NCI-H446 (cell line): ENCODE measurements around the gene COX6A2.
A peak's percentile ranks its signal among the peaks of the same experiment; 100 is the strongest.

Experiments used
- DNase-seq, 2 experiments: peaks; one replicate each; lab custom pipeline; 2025; lab: John Stamatoyannopoulos, UW

The COX6A2 gene

DNA sequence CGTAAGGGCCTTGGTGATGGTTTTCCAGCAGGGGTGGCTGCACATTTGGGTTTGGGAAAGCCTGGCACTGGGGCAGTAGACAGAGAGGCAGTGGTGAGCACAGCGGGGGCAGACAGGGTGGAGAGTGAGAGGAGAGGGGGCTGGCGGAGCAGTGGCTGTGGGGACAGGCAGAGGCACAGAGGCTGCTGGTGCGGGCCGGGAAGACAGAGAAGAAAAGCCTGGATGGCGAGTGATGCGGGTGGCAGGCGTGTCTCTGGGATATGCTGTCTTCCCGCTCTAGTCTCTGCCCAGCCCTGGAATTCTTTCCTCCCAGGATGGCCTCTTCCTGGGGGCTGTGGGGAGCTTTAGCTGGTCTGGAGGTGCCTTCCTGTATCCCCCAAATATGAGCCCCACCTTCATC, 18.1 kb downstream of the COX6A2 start:
- DNase-seq, result no peak

- no peak for DNase-seq
These were observed 18.7 kb downstream of the COX6A2 start for GRCh38 chr16:31409433-31409832.

GRCh38 chr16:31407406-31407805, 20.8 kb downstream of the COX6A2 start:
- no peak for DNase-seq

- peak; percentile 45 to 79 for DNase-seq
These were observed 23.7 kb downstream of the COX6A2 start for GRCh38 chr16:31404353-31405064.

- no peak for DNase-seq
These were observed 24.4 kb downstream of the COX6A2 start for GRCh38 chr16:31403590-31404352.

DNA sequence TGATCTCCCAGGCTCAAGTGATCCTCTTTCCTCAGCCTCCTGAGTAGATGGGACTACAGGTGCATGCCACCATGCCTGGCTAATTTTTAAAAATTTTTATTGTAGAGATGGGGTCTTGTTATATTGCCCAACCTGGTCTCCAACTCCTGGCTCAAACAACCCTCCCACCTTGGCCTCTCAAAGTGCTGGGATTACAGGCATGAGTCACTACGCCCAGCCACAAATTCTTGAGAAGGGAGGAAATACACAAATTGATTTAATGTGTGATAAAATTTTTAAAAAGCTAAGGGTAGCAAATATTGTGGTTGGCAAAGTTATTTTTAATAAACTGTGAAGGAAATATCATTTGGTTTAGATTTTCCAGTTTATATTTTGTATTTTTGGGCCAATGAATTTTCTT, 25.5 kb downstream of the COX6A2 start:
- no peak for DNase-seq

- no peak for DNase-seq
These were observed 26.7 kb downstream of the COX6A2 start for GRCh38 chr16:31401436-31401835.

GRCh38 chr16:31400191-31400590, 28.0 kb downstream of the COX6A2 start:
- DNase-seq, result no peak

GRCh38 chr16:31397701-31398100, 30.5 kb downstream of the COX6A2 start:
- no peak for DNase-seq

- DNase-seq, result no peak
These were observed 31.0 kb downstream of the COX6A2 start for GRCh38 chr16:31397096-31397660.

GRCh38 chr16:31395647-31396046, 32.5 kb downstream of the COX6A2 start:
- no peak for DNase-seq

DNA sequence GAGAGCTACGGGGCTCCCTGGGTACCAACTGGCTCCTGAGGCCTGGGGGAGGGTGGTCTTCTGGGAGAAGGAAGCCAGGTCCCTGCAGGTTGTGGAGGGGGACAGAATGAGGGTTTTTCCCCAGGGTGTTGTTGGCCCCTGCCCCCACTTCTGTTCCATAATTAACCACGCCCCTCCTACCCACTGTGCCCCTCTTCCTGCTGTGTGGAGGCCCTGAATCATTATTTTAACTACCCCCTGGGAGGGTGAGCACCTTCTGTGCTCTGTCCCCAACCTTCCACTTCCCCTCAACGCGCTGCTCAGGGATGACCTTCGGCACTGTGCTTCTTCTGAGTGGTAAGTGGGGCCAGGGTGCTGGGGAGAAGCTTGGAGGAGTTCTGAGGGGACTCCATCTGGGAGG, 35.1 kb downstream of the COX6A2 start, which contains the start of gene ITGAD:
Gene ITGAD (plus strand): TSS at position 280 of the 400 bp plus-strand sequence. CDS start 26 bp downstream, at position 306.
- no peak for DNase-seq

GRCh38 chr16:31390504-31391041, 37.6 kb downstream of the COX6A2 start:
- no peak for DNase-seq

DNA sequence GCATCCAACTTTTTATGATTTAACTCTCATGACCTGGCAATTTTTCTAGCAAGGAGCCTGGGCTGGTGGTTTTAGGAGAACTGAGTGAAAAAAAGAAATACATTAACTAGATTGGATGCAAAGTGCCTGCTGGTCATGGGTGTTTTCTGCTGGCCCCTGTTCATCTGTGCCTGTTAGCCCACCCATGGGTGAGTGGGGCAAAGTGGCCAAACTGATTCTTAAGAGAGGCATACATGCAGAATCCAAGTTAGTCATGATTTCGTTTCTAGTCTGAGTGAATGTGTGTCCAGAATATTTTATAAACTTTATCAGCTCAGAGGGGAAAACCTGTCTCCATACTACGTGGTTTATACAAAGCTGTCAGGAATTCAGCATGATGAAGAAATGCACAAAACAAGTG, 39.6 kb downstream of the COX6A2 start:
- DNase-seq, result no peak

DNA sequence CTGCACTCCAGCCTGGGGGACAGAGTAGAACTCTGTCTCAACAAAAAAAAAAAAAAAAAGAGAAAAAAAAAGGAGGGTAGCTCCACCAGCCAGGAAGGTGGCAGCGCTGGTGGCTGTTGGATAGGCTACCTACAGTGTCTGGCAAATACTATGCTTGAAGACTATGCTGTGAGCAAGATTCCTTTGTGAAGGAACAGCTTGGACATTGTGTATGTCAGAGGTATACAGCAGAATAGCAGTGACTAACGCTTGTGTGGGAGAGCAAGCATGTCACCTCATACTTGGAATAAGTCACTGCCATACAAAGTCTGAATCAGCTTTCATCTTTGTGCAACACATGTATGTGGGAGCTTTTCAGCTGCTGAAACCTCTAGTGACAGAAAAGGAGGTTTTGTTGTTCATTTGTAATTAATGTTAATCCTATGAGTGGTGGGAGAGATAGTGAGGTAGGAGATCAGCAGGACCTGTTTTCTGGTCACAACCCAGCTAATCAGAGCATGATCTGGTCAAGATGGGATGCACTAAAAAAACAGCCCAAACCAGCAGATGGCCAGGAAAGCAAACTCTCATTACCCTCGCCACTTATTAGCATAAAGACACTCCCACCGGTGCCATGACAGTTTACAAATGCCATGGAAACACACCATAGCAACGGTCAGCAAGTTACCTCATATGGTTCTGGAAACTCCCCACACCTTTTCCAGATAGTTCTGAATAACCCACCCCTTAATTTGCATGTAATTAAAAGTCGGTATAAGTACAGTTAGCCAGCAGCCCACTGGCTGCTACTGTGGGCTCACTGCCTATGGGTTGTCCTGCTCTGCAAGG, 41.8 kb downstream of the COX6A2 start:
- DNase-seq, result no peak

DNA sequence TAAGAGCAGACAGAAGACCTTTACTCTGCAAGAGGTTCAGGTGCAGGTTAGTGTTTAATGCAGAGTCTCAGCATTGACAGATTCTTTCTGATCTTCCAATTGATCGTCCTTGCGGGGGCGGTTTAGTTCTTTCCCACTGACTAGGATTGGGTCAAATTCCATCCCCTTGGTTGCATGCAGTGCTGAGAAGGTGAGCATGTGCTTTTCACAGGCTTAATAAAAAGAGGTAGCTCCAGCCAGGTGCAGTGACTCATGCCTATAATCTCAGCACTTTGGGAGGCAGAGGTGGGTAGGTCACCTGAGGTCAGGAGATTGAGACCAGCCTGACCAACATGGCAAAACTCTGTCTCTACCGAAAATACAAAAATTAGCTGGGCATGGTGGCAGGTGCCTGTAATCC, 42.5 kb downstream of the COX6A2 start:
- no peak for DNase-seq

DNA sequence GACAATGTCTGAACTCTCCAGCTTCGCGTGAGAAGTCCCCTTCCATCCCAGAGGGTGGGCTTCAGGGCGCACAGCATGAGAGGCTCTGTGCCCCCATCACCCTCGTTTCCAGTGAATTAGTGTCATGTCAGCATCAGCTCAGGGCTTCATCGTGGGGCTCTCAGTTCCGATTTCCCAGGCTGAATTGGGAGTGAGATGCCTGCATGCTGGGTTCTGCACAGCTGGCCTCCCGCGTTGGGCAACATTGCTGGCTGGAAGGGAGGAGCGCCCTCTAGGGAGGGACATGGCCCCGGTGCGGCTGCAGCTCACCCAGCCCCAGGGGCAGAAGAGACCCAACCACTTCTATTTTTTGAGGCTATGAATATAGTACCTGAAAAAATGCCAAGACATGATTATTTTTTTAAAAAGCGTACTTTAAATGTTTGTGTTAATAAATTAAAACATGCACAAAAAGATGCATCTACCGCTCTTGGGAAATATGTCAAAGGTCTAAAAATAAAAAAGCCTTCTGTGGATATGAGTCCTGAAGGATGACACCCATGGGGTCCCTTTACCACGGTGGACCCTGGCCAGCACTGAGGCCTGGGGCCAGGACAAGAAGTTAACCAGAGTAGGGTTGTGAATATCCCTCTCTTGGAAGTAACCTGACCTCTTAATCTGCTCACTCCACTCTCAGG, 45.5 kb downstream of the COX6A2 start:
- DNase-seq, result peak in 1 of 2 experiments; percentile 31

GRCh38 chr16:31380201-31380600, 48.0 kb downstream of the COX6A2 start:
- no peak for DNase-seq
